GM18526 (cell line): ENCODE data around the gene GAB1.

ENCODE experiments used
- POLR2A ChIP-seq: IDR thresholded peaks from 3 replicates; pipeline ENCODE4 v1.6.1; 2011; ENCODE audit not compliant: insufficient read length; ENCODE audit errors: extremely low read depth

GAB1 gene

DNA sequence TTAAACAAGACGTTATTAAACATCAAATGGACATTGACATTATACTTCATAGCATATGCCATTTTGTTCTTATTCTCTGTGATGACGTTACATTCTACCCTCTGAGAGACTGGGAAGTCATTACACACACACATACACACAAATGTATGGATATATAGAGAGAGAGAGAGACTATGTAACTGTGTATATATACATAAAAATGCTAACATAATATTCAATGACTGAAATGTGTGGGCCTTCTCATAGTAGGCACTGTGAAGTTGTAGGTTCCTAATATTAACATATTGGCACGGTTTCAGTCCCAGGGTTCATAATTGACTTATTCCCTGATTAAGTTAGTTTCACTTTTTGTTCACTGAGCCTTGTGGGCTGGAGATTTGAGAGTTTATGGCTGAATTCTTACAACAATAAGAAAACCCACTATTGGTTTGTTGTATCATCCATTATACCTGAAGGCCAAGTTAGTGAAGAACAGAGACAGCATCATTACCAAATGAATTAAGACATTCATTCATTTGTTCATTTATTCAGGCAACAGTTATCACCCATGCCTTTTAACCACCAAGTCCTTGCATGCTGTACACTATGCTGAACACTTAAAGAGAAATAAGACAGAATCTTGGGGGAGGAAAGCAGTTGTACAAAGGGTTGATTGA, 68.5 kb downstream of the GAB1 start:
- no peak for TF ChIP-seq POLR2A

DNA sequence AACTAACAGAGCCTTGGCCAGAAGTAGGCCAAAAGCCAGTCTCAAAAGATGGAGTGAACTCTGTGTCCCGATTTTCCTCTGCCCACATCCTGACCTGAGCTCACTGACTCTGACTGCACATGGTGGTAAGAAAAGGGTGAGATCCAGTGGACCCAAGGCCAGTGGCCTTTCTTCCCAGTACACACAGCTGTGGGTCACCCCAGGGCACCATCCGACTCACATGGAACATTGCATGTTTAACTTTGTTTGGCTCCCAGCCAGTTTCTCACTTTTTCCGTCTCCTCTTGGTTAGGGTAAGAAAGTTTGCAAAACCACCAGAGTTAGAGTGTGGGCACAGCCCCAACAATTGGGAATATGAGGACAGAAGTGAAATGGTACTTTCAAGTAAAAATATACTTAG, 69.8 kb downstream of the GAB1 start:
- no peak for TF ChIP-seq POLR2A

DNA sequence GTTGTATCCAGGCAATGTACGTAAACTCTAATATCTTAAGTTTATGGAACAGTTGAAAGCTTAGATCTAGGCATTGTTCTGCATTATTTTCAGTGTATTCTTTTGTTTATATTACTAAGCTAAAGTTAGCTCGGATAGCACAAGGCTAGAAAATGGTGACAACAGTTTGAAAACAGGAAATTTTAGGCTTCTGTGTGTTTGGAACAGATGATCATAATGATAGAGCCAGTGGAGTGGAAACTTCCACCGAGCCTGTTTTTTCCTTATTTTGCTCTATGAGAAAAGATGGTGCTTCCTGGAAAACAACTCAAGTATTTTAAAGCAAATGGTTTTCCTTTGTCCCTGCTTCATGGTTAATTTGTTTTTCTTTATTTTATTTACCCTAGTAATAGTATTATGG, 70.8 kb downstream of the GAB1 start:
- no peak for TF ChIP-seq POLR2A

DNA sequence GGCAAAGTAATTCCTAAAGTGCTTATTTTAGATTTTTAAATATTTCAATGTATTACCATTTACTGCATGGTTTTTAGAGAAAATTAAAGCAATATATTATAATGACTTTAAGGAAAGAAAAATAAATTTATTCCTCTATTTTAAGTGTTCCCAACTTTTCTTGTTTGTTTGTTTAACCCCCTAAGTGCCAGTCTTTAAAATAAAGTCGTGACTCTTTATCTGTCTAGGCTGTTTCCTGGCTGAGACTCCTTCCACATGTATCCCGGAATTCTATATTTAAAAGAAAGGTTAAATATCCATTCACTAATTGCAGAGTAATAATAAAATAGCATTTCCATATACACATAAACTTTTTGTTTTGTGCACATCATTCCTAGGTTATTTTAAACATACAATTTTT, 71.2 kb downstream of the GAB1 start:
- no peak for TF ChIP-seq POLR2A

DNA sequence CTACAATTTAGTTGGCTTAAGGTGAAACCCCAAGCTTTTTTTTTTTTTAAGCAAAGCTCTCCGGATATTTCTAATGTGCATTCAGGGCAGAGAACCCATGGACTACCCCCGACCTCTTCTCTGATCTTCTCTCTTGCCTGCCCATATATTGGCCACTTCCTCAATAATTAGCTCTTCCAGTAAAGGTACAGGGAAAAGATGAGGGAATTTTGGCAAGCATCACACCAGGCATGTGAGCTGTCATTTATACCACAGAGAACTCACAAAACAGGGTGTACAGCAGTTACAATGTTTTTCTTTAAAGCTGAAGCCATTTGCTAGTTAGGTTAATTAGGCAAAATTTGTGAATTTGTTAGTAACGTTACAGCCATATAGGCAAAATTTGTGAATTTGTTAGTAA, 73.3 kb downstream of the GAB1 start:
- TF ChIP-seq POLR2A, result no peak

DNA sequence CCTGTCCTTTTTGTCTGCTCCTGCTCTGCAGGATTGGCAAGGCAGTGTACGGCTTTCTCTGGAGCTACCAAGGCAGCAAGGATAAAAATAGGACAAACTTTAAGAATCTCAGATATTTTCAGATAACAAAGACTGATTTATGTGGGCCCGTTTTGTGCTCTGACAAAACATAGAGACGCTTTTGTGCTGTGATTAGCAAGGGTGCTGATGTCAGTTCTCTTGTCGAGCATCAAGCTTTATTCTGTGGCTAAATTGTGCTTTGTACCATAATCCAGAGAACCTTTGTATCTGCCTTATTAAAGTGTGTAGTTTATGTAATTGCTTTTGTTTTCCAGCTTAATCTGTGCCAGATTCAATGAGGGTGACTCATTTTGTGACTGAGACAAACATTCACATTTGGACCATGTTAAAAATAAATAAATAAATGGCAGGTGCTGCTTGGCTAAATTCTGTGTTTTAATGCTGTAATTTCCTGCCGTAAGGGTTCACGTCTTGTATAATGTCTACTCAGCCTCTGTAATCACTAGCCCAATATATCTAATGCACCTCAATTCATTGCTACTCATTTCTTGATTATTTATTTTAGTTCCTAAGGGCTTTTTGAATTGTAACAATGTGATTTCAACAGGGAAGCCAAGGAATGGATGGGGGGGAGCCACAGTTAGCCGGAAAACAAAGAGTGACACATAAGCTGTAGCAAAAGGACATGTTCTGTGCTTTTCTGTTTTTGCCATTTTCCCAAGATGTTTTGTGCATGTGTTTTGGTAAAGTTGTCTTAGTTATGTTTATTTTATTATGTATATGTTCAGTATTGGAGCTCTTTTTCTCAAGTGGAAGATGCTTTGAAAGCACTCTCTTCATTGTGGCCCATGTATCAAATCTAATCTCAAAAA, 75.1 kb downstream of the GAB1 start:
- no peak for TF ChIP-seq POLR2A

DNA sequence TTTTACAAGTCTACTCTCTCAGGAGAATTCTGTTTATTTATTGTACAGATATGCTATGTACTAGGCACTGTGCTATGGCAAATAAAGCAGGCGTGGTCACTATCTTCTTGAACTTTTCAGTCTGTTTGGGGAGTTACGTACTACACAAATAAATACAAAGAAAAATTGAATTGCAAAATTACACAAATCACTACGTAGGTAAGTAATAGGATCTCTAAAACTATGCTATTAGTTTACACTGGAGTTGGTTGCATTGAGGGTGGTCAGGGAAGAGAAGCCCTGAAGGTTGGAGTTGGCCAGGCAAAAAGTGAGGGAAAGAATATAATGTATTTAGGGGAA, 75.7 kb downstream of the GAB1 start:
- TF ChIP-seq POLR2A, result no peak

DNA sequence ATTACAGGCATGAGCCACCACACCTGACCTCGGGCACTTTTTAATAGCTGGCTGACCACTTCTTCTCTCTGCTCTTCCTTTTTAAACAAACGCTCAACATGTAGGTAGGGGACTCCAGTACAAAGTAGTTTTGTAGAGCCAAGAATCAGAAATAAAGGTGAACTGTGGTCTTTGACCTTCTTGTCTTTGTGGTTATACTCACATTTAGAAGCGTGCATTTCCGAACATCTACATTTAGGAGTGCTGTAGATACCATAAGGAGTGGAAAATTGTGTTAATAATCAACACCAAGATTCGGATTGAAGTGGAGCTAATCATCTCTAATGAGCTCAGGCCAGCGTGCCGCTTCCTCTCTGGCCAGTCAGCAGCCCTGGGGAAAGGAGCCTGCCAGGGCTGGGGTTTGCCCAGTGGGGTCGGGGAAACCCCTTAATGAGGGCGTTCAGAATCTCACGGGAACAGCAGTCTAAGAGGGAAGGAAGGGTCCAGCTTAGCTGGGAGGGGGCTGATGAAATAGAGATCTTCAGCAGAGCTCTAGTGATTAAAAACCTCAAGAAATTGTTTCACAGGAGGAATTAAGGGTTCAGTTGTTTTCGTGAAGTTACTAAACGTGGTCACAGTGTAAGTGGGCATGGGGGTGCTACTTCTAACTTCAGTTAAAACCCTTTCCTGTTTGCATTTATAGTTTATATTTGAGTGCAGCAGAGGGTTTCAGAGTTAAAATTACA, 81.2 kb downstream of the GAB1 start:
- no peak for TF ChIP-seq POLR2A

DNA sequence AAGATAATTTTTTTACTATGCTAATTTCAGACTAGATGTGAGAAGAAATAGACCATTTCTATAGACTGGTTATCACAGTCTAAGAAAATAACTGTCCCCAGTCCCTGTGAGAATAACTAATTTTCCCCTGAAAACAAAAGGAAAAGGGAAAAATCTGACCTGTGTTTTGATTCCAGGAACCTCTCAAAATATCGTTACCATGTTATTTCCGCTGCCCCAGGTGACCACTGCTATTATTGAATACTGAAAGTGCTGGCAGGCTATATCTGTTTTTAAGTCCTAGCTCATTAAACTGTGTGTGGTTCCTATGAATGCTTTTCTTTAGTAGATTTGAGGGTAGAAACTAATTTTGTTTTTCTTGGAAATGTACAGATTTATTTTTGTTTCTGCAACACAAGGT, 83.6 kb downstream of the GAB1 start:
- TF ChIP-seq POLR2A, result no peak

DNA sequence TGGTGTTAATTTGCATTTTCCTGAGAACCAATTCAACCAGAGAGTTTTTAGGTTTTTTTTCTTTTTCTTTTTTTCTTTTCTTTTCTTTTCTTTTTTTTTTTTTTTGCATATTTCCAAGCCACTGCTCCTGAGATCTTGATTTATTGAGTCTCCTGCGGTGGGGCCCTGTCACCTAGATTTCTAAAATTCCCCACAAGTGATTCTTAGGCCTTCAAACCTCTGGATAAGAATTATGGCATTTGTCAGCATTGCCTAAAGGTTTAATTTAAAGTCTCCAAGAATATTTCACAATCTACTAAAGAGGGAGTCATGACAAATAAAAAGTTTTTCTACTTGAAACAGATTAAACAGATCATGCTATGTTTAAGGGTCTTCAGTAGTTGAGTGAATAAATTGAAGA, 84.9 kb downstream of the GAB1 start:
- no peak for TF ChIP-seq POLR2A

DNA sequence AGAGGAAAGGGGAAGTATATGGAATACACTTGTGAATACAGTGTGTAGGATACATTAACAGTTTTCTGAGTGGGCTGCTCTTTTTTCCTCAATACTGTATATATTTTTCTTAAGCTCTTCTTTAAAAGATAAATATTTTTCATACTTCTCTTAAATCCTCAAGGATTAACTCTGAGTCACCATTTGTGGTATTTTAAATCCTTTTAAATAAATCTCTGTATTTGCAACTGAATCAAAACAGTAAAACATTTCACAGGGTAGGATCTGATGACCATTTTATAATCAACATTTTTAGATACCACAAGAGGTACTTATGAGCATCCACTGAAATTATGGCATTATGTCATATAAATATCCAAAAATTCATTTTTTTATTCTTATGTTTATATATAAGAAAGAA, 87.6 kb downstream of the GAB1 start:
- no peak for TF ChIP-seq POLR2A

DNA sequence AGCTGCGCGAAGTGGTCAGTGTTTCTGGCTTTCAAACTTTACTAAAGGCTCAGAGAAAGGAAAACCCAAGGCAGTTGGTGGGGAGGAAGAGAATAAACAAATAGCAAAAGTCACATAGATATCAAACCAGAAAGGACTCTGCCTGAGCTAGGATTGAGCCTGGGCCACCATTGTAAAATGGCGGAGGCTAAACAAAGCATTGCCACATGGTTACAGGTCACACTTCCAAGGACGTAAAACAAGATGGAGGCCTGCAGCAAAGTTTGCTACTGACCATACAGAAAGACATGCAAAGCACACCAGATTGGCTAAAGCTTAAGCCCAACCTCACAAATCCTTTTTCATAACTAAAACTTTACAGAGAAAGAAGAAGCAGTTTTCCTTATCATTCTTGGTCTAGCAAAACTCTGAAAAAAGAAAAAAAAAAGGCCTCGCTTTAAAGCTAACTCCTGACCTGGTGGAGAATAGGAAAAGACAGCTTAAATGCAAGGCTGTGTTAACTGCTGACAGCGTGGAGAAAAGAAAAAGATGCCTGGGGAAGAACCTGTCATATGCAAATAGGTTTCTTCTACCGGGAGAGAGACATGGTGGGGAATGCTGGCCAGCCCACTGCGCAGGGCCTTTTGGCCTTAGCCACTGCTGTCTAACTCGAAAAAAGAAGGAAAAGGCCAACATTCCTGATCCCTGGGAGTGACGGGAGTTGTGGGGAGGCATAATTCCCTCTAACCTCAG, 95.0 kb downstream of the GAB1 start:
- no peak for TF ChIP-seq POLR2A

DNA sequence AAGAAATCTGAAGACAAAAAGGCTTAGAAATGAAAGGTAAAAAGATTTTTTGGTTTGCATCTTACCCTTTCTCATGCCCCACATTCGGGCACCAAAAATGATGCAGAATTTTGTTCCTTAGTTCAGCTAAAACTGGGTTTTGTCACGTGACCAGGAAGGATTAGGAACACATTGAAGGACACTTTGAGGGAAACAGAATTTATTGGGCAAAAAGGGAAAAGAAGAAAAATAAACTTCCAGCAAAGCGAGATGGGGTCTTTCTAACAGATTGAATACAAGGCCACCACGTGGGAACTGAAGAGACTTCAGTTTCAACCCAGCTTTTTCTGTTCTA, 95.5 kb downstream of the GAB1 start:
- TF ChIP-seq POLR2A, result no peak

DNA sequence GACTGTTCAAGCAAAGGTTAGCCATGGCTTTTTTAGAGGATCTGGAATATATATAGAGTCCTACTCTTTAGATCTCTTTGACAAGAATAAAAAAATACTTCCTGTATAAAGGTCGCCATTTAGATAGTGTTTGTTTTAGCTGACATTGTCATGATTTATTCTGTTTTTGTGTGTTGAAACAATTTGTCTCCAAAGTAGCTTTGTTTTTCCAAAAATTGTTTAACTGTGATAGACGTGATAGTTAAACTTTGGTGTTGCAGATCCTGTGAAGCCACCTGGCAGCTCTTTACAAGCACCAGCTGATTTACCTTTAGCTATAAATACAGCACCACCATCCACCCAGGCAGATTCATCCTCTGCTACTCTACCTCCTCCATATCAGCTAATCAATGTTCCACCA, 96.6 kb downstream of the GAB1 start:
- TF ChIP-seq POLR2A, result no peak

DNA sequence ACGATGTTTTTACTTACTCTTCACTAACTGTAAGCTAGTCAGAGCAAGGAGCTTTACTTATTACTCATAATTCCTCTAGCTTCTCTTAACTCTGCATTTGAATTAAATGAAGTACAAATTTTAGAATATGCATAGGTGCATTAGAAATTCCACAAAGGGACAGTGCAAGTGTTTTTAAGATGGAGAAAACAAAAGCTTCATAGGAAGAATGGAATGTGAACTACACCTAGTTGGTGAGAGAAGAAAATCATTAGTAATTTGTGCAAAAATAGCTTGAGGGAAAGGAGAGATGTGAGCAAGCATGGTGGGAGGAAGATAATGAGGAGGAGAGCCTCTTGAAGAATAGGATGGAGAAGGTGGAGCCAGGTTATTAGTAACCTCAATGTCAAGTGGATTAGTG, 99.3 kb downstream of the GAB1 start:
- no peak for TF ChIP-seq POLR2A

DNA sequence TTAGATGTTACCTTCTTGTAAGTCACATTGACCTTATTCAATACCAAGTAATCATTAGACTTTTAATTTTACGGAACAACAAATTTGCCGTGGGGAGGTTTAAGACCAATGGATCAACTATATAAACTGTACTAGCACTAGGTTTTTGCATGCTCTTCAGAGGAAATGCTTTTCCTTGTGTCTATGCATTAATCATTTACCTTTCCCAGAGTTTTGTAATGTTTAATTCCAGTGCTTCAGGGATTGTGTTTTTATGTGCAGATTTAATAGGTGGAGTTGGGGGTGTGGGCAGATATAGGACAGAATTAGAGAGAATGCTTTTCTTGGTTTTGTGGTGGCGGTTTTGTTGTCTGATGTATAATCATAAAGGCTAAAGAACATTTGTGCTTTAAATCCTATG, 100.8 kb downstream of the GAB1 start:
- TF ChIP-seq POLR2A, result no peak
